Uterus (tissue), 4 donors: ENCODE data around the gene TRMT10C. TPM values are rescaled to one million over a fixed set of nuclear protein-coding genes. Genes with fewer than 3 reads are reported as not detected.
A peak's percentile ranks its signal among the peaks of the same experiment; 100 is the strongest.

Experiments
- DNase-seq, 2 donors: peaks; one replicate each; pipeline ENCODE4 v3.0.0-alpha.2; 2019 to 2020
- H3K27ac ChIP-seq, 2 donors: fragments of 200-600 bp; sonication (generic); 1 replicate in 1 of 2; 2 replicates in 1 of 2; pipeline ENCODE4 v1.5.1; 2016 to 2018
- H3K27me3 ChIP-seq, 2 donors: fragments of 200-600 bp; sonication (generic); one replicate each; pipeline ENCODE4 v1.5.1; 2018 to 2019; ENCODE audit warnings: control low read depth in 1 of 2
- H3K36me3 ChIP-seq, 2 donors: fragments of 200-600 bp; sonication (generic); one replicate each; pipeline ENCODE4 v1.5.1; 2019; ENCODE audit warnings: control low read depth in 1 of 2
- H3K4me1 ChIP-seq, 2 donors: fragments of 200-600 bp; sonication (generic); one replicate each; pipeline ENCODE4 v1.5.1; 2018 to 2019; ENCODE audit warnings: control low read depth in 1 of 2
- H3K4me3 ChIP-seq, 2 donors: fragments of 200-600 bp; sonication (generic); 1 replicate in 1 of 2; 2 replicates in 1 of 2; pipeline ENCODE4 v1.5.1; 2018 to 2019; ENCODE audit warnings: mild to moderate bottlenecking in 1 of 2
- H3K9me3 ChIP-seq, 2 donors: fragments of 200-600 bp; sonication (generic); one replicate each; pipeline ENCODE4 v1.5.1; 2019; ENCODE audit warnings: control low read depth in 1 of 2
- POLR2A ChIP-seq, 2 donors: fragments of 450-650 bp; IDR thresholded peaks; one replicate each; pipeline ENCODE4 v1.6.1; 2016; ENCODE audit warnings: antibody characterized with exemption in 2 of 2, mild to moderate bottlenecking in 1 of 2, moderate library complexity in 1 of 2
- intact Hi-C: fragments of 100-400 bp; cut with DNase I; formaldehyde crosslinking; loops from one replicate; pipeline ENCODE4 v1.15.1; 2023; ENCODE audit warnings: low total_unique reads
- total RNA-seq, 4 donors: library from RNA; depleted of rRNA in 3 of 4; stranded (reverse); fragments of >200 nt in 3 of 4; gene quantifications; one replicate each; pipeline versions ENCODE4 v1.1.0 to v1.2.4, GENCODE V29; 2014 to 2023
- TF ChIP-seq, protein P1 (sequence below), 4 experiments: fragments of 200-600 bp in 2 of 4; fragments of 450-650 bp in 2 of 4; sonication (generic) in 2 of 4; IDR thresholded peaks; one replicate each; pipeline ENCODE4 v1.5.1; 2016 to 2019; ENCODE audit warnings: antibody characterized with exemption in 4 of 4, mild to moderate bottlenecking in 2 of 4, moderate library complexity in 1 of 4
- donor health status: DM: yes; HTN: yes; CAD: no.

TRMT10C gene
- total RNA-seq, 4 donors from 2014 or later, result 3.1 to 47.8 (median 16.7) TPM

DNA sequence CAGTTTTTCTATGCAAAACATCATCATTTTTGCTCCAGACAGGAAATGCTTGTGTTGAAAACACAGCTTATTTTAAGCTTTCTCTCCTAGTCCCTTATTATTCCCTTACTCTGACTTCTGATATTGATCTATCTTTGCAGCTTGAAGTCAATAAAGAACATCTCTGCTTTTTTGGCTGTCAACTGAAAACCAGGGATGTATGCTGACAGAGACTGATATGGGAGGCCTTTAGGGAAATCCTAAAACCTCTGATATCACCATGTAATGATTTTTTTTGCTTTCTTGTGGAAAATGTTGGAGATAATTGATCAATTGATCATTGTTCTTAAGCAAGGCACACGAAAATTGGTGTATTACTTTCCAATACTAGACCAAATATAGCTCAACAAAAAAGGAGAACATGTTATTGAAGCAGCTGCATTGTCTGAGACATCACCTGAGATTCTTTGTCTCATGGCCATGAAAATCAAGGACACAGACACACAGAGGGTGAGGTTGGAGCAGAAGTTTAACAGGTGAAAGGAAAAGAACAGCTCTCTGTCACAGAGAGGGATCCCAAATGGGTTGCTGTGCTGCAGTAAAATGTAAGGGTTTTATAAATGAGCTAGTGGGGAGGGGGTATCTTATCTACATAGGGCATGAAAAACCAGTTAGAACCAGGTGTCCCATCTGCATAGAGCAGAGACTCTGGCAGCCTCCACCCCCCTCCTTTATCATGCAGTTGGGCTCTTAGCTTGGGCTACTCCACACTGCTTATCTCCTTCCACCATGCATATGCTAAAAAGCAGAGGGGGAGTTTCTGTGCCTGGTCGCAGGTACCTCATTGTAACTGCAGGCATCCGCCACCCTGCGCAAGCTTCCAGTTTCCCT is 31.6 kb upstream of the TRMT10C start:
- Histone ChIP-seq H3K9me3 (no peaks in the 10 kb centered on the region), H3K4me3 (no peak overlapping the region), H3K4me1 (peaks cover 0 to 8% of the 10 kb centered on the region in 2 donors), H3K36me3 (no peaks in the 10 kb centered on the region), H3K27ac (no peak overlapping the region), H3K27me3 (no peaks in the 10 kb centered on the region)
- DNase-seq, result no peak
- intact Hi-C loops, result no loop called here
- TF ChIP-seq POLR2A (IDR thresholded peaks at IDR 0.05), result no peak
- TF ChIP-seq, protein P1, sequence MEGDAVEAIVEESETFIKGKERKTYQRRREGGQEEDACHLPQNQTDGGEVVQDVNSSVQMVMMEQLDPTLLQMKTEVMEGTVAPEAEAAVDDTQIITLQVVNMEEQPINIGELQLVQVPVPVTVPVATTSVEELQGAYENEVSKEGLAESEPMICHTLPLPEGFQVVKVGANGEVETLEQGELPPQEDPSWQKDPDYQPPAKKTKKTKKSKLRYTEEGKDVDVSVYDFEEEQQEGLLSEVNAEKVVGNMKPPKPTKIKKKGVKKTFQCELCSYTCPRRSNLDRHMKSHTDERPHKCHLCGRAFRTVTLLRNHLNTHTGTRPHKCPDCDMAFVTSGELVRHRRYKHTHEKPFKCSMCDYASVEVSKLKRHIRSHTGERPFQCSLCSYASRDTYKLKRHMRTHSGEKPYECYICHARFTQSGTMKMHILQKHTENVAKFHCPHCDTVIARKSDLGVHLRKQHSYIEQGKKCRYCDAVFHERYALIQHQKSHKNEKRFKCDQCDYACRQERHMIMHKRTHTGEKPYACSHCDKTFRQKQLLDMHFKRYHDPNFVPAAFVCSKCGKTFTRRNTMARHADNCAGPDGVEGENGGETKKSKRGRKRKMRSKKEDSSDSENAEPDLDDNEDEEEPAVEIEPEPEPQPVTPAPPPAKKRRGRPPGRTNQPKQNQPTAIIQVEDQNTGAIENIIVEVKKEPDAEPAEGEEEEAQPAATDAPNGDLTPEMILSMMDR (IDR thresholded peaks at IDR 0.05), result no peak

DNA sequence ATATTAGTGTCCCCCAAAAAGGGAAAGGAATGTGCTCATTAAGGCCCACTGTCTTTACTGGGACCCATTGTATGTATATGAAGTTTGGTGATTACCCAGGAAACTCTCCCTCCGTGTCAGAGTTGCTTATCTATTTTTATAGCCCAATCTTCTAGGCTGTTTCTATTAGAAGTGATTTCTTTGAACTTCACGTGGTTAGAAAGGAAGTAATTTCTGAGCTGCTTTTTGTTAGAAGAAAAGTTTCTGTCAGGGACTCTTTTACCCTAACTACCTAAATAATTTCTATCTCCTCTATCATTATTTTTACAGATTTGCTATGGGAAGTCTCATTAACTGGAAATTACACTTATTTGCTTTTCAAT is 31.0 kb upstream of the TRMT10C start:
- intact Hi-C loops, result no loop called here
- no peak for DNase-seq
- Histone ChIP-seq H3K36me3 (no peaks in the 10 kb centered on the region), H3K4me1 (peaks cover 0 to 8% of the 10 kb centered on the region in 2 donors), H3K27me3 (no peaks in the 10 kb centered on the region), H3K9me3 (no peaks in the 10 kb centered on the region), H3K4me3 (no peak overlapping the region), H3K27ac (no peak overlapping the region)
- no peak for TF ChIP-seq POLR2A (IDR thresholded peaks at IDR 0.05)
- TF ChIP-seq, protein P1 (IDR thresholded peaks at IDR 0.05), result no peak

DNA sequence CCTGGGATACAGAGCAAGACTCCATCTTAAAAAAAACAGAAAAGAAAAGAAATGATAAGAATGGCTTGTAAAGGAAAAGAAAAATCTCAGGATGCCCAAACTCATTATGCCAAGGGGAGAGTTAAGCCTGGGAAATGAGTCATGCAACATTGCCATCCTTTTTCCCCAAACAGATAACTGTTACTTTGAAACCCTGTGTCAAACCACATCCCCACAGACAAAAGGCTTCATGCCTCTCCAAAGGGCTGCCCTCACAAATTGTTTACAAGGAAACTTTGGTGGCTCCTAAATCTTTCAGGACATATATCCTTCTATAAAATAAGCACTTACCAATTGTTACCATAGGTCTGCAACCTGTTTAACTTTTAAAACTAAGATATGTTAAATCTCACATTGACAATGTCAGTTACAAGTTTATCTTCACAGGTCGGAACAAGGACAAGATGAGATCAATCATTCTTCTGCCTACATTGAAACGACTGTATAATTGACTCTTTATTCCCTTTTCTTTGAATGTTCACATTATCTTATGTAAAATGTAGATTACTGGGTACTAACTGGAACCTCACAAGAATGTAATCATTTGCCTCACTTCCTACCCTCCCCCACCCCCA is 30.1 kb upstream of the TRMT10C start:
- TF ChIP-seq, protein P1 (IDR thresholded peaks at IDR 0.05), result no peak
- TF ChIP-seq POLR2A (IDR thresholded peaks at IDR 0.05), result no peak
- Histone ChIP-seq H3K9me3 (no peaks in the 10 kb centered on the region), H3K4me3 (no peak overlapping the region), H3K4me1 (peaks cover 0 to 8% of the 10 kb centered on the region in 2 donors), H3K36me3 (no peaks in the 10 kb centered on the region), H3K27ac (no peak overlapping the region), H3K27me3 (no peaks in the 10 kb centered on the region)
- no peak for DNase-seq
- intact Hi-C loops, result no loop called here

DNA sequence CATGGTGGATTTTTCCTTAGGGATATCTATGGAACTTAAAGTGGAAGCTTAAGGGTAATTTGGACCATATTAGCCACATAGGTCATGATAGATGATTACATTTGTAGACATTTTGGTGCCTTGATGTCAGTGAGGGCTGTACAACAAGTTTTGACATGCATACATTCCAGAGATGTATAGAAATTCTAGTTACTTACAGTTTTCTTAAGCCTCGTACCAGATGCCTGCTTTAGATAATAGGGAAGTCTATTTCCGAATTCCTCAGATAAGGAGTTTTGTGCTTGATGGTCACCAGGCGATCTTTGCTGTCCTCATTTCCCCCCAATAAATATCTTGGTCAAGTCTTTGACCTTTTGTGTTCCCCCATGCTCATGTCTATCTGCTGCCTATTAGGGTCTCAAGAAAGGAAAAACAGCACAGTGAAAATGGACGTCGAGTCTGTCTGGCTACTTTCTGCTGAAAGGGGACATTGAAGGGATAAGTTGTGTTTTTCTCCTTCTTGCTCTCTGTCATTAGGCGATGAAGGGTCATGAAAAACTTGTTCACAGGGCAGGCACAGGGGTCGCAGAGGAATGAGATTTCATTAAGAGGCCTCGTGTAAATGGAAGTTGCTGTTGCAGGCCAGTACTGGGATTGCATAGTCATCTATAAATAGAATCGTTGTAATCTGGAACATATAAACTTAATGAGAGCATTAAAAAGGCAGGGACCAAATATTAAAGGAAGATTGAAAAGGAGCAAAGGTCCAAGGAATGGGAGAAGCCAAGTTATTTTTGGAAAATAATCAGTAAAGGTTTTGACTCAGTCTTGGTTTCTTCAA is 28.7 kb upstream of the TRMT10C start:
- peaks cover 0 to 8% of the 10 kb centered on the region in 2 donors for H3K4me1 ChIP-seq
- H3K36me3 ChIP-seq, result no peaks in the 10 kb centered on the region
- intact Hi-C loops, result no loop called here
- no peak overlapping the region for H3K4me3 ChIP-seq
- H3K27me3 ChIP-seq, result no peaks in the 10 kb centered on the region
- H3K27ac ChIP-seq, result peak overlapping the region; percentile 67 to 76
- no peaks in the 10 kb centered on the region for H3K9me3 ChIP-seq
- no peak for DNase-seq
- TF ChIP-seq, protein P1 (IDR thresholded peaks at IDR 0.05), result no peak
- TF ChIP-seq POLR2A (IDR thresholded peaks at IDR 0.05), result no peak
